H1 (cell line): Measurements from ENCODE around the gene ARHGEF2. TPM values are rescaled to one million over a fixed set of nuclear protein-coding genes. Genes with fewer than 3 reads are reported as not detected.
A peak's percentile ranks its signal among the peaks of the same experiment; 100 is the strongest.

Experiments used
- CTCF ChIA-PET: fragments of 300-600 bp; sonication (Branson Sonifier 250); formaldehyde crosslinking; loops from one replicate; lab custom pipeline; 2021; ENCODE audit not compliant: partially characterized antibody; lab: Charles Lee
- POLR2A ChIA-PET: fragments of 300-600 bp; sonication (Branson Sonifier 250); formaldehyde crosslinking; loops from one replicate; lab custom pipeline; 2021; ENCODE audit warnings: inconsistent platforms; ENCODE audit not compliant: partially characterized antibody; lab: Charles Lee
- DNase-seq, 2 experiments: peaks; one replicate each; pipeline versions ENCODE4 v3.0.0 to v3.0.0-alpha.2; 2010 to 2022; ENCODE audit warnings: low spot score in 2 of 2, low read depth in 1 of 2, mixed read lengths in 1 of 2
- FAIRE-seq: peaks from 2 replicates; lab custom pipeline; 2011; peaks lifted over from hg19 to GRCh38; lab: Jason Lieb, UNC
- H2AFZ ChIP-seq: 2 replicates; pipeline ENCODE4 v1.8.1; 2012; ENCODE audit warnings: low read length, inconsistent platforms
- H2AK5ac ChIP-seq: 2 replicates; pipeline ENCODE4 v1.6.1; 2013; ENCODE audit warnings: low read depth, low read length
- H2BK120ac ChIP-seq: replicated peaks from 2 replicates; pipeline ENCODE3; 2013; ENCODE audit warnings: low read depth, low read length, inconsistent platforms
- H2BK12ac ChIP-seq: 2 replicates; pipeline ENCODE4 v1.6.1; 2013; ENCODE audit warnings: low read depth, low read length
- H2BK15ac ChIP-seq: 2 replicates; pipeline ENCODE4 v1.6.1; 2013; ENCODE audit warnings: low read length
- H2BK20ac ChIP-seq: 2 replicates; pipeline ENCODE4 v1.6.1; 2013; ENCODE audit warnings: low read length
- H2BK5ac ChIP-seq: 2 replicates; pipeline ENCODE4 v1.6.1; 2013; ENCODE audit warnings: low read depth, low read length
- H3K14ac ChIP-seq: 2 replicates; pipeline ENCODE4 v1.6.1; 2013; ENCODE audit warnings: inconsistent platforms; ENCODE audit not compliant: insufficient read length
- H3K18ac ChIP-seq: 2 replicates; pipeline ENCODE4 v1.6.1; 2013; ENCODE audit warnings: low read length; ENCODE audit errors: extremely low read depth
- H3K23ac ChIP-seq: 2 replicates; pipeline ENCODE4 v1.6.1; 2013; ENCODE audit warnings: inconsistent platforms; ENCODE audit not compliant: insufficient read length
- H3K23me2 ChIP-seq: 2 replicates; pipeline ENCODE4 v1.6.1; 2013; ENCODE audit warnings: low read depth, low read length
- H3K27ac ChIP-seq: 2 replicates; pipeline ENCODE4 v1.6.1; 2011; ENCODE audit warnings: low read depth, low read length, inconsistent platforms
- H3K27me3 ChIP-seq, 4 experiments: replicated peaks in 1 of 4; 1 replicate in 1 of 4; 2 replicates in 3 of 4; pipeline versions ENCODE4 v1.6.1 to v1.8.1; 2011 to 2013; ENCODE audit warnings: low read length in 3 of 4, mild to moderate bottlenecking in 3 of 4, inconsistent platforms in 2 of 4, mixed read lengths in 2 of 4, moderate library complexity in 1 of 4; ENCODE audit not compliant: control insufficient read depth in 3 of 4, insufficient read depth in 3 of 4; ENCODE audit errors: extremely low read depth in 1 of 4
- H3K36me3 ChIP-seq, 4 experiments: 2 replicates each; pipeline versions ENCODE4 v1.6.1 to v1.8.1; 2011 to 2013; ENCODE audit warnings: mild to moderate bottlenecking in 4 of 4, low read length in 3 of 4, moderate library complexity in 2 of 4, control low read depth in 1 of 4, inconsistent platforms in 1 of 4; ENCODE audit not compliant: insufficient read depth in 4 of 4, control insufficient read depth in 2 of 4
- H3K4ac ChIP-seq: replicated peaks from 2 replicates; pipeline ENCODE3; 2013; ENCODE audit warnings: low read length, low read depth, mixed read lengths, inconsistent platforms; ENCODE audit not compliant: insufficient read length
- H3K4me1 ChIP-seq, 4 experiments: replicated peaks in 1 of 4; 1 replicate in 1 of 4; 2 replicates in 3 of 4; pipeline versions ENCODE4 v1.6.1 to v1.8.1; 2011 to 2013; ENCODE audit warnings: low read length in 3 of 4, inconsistent platforms in 2 of 4, mixed read lengths in 1 of 4; ENCODE audit not compliant: insufficient read depth in 4 of 4, control insufficient read depth in 3 of 4
- H3K4me2 ChIP-seq, 2 experiments: 2 replicates each; pipeline versions ENCODE4 v1.6.1 to v1.8.1; 2011 to 2013; ENCODE audit warnings: low read depth in 2 of 2, low read length in 2 of 2, control low read depth in 1 of 2, inconsistent platforms in 1 of 2, mild to moderate bottlenecking in 1 of 2; ENCODE audit not compliant: insufficient read depth in 1 of 2
- H3K4me3 ChIP-seq, 4 experiments: fragments of 200-600, 300-600 bp in 1 of 4; sonication (generic), shearing (Covaris generic), sonication (Bioruptor Twin) in 1 of 4; 2 replicates each; pipeline versions ENCODE4 v1.5.1 to v1.8.1; 2011 to 2016; ENCODE audit warnings: low read length in 4 of 4, low read depth in 3 of 4, control low read depth in 2 of 4, inconsistent platforms in 2 of 4, mild to moderate bottlenecking in 2 of 4, mixed read lengths in 1 of 4, moderate library complexity in 1 of 4; ENCODE audit not compliant: insufficient read depth in 2 of 4; ENCODE audit errors: extremely low read depth in 1 of 4
- H3K56ac ChIP-seq: replicated peaks from 2 replicates; pipeline ENCODE3; 2013; ENCODE audit warnings: low read depth, mild to moderate bottlenecking, mixed read lengths, low read length, inconsistent platforms; ENCODE audit not compliant: insufficient read length
- H3K79me1 ChIP-seq: 2 replicates; pipeline ENCODE4 v1.6.1; 2013; ENCODE audit warnings: low read depth, low read length, control low read depth
- H3K79me2 ChIP-seq, 2 experiments: 2 replicates each; pipeline versions ENCODE4 v1.6.1 to v1.8.1; 2012 to 2013; ENCODE audit warnings: low read length in 2 of 2, mild to moderate bottlenecking in 2 of 2, inconsistent platforms in 1 of 2; ENCODE audit not compliant: insufficient read depth in 2 of 2, control insufficient read depth in 1 of 2
- H3K9ac ChIP-seq, 4 experiments: replicated peaks in 1 of 4; 1 replicate in 1 of 4; 2 replicates in 3 of 4; pipeline versions ENCODE4 v1.6.1 to v1.8.1; 2011 to 2013; ENCODE audit warnings: low read depth in 3 of 4, low read length in 3 of 4, control low read depth in 2 of 4, mild to moderate bottlenecking in 2 of 4, moderate library complexity in 2 of 4, inconsistent platforms in 1 of 4; ENCODE audit errors: extremely low read depth in 1 of 4
- H3K9me3 ChIP-seq, 2 experiments: 2 replicates each; pipeline versions ENCODE4 v1.6.1 to v1.8.1; 2012 to 2013; ENCODE audit warnings: mild to moderate bottlenecking in 2 of 2, moderate library complexity in 2 of 2, control low read depth in 1 of 2, inconsistent platforms in 1 of 2, low read depth in 1 of 2, low read length in 1 of 2, mixed read lengths in 1 of 2; ENCODE audit not compliant: insufficient read depth in 2 of 2
- H4K20me1 ChIP-seq, 2 experiments: replicated peaks in 1 of 2; 2 replicates each; pipeline versions ENCODE3 to v1.8.1; 2011 to 2013; ENCODE audit warnings: inconsistent platforms in 2 of 2, low read length in 2 of 2, mild to moderate bottlenecking in 1 of 2; ENCODE audit not compliant: insufficient read depth in 2 of 2, control insufficient read depth in 1 of 2
- H4K5ac ChIP-seq: 2 replicates; pipeline ENCODE4 v1.6.1; 2013; ENCODE audit warnings: low read length, low read depth, mixed read lengths, inconsistent platforms; ENCODE audit not compliant: insufficient read length
- H4K8ac ChIP-seq: 2 replicates; pipeline ENCODE4 v1.8.0; 2013; ENCODE audit warnings: mild to moderate bottlenecking, moderate library complexity, low read length, inconsistent platforms; ENCODE audit not compliant: insufficient read depth; ENCODE audit errors: extremely low read depth
- H4K91ac ChIP-seq: replicated peaks from 2 replicates; pipeline ENCODE3; 2013; ENCODE audit warnings: low read length, mixed read lengths, inconsistent platforms; ENCODE audit not compliant: insufficient read length
- RBBP5 ChIP-seq: IDR thresholded peaks from 2 replicates; pipeline ENCODE4 v1.7.1; 2012; ENCODE audit warnings: low read depth, mild to moderate bottlenecking, inconsistent platforms, low read length, moderate library complexity, borderline replicate concordance
- SUZ12 ChIP-seq: fragments of 200-600 bp; sonication (generic); IDR thresholded peaks from 2 replicates; pipeline ENCODE4 v1.6.1; 2012; ENCODE audit warnings: mild to moderate bottlenecking, inconsistent platforms, low read length, moderate library complexity, mixed read lengths
- WGBS, 2 experiments: shearing (Covaris generic) in 1 of 2; methylation state at CpG; one replicate each; pipeline versions ENCODE4 v1.1.6 to v1.1.7; 2013 to 2015; ENCODE audit warnings: low lambda C conversion rate in 2 of 2, mixed read lengths in 2 of 2, inconsistent platforms in 1 of 2, low coverage in 1 of 2, missing lambda C conversion rate in 1 of 2; ENCODE audit not compliant: insufficient replicate concordance in 2 of 2, insufficient coverage in 1 of 2, insufficient read length in 1 of 2; ENCODE audit errors: extremely low coverage in 1 of 2, missing lambda C conversion rate in 1 of 2; 5-methylcytosine and 5-hydroxymethylcytosine counted together
- polyA plus RNA-seq, 7 experiments: library from polyadenylated mRNA; depleted of rRNA in 3 of 7; stranded (reverse) in 5 of 7; unstranded in 2 of 7; fragments of >200 nt in 5 of 7; fragments of 200-250 nt in 2 of 7; gene quantifications; 1 replicate in 5 of 7; 2 replicates in 1 of 7; 4 replicates in 1 of 7; pipeline versions ENCODE4 v1.2.1 to v1.2.3, GENCODE V29; 2011 to 2013; ENCODE audit warnings: missing spikeins in 2 of 7, mixed read lengths in 2 of 7
- total RNA-seq: library from RNA; stranded (reverse); fragmentation: NEBNext Ultra II Directional; extraction: Animal tissue kit (Norgen Biotek cat#: 25700); gene quantifications from 2 replicates; pipeline ENCODE4 v1.2.1, GENCODE V29; 2021

The ARHGEF2 gene
- total and polyA plus RNA-seq, 2 of the 8 experiments (the other 6 are each of a cell fraction or from before 2014, with no cell fraction given), result 42.7 to 80.5 TPM

GRCh38 chr1:155934936-155935590, 43.3 kb downstream of the ARHGEF2 start:
- Histone ChIP-seq H2AFZ (peak overlapping the region; percentile 9; the same call in 1 of the 2 replicates), H3K27ac (peak overlapping the region; percentile 88), H3K9ac (peak overlapping the region in 3 of 4 experiments; percentile 93 to 98 (median 93); a peak in 6 of 7 replicates), H4K91ac (peak overlapping the region; percentile 58), H2BK5ac (peak overlapping the region; percentile 98), H3K4ac (peak overlapping the region; percentile 11), H3K4me3 (peak overlapping the region; percentile 89 to 100 (median 94)), H4K5ac (no peak overlapping the region), H4K8ac (no peak overlapping the region), H3K36me3 (peaks cover 13 to 33% (median 21%) of the 10 kb centered on the region in 4 experiments; a peak in 7 of 8 replicates), H3K14ac (no peak overlapping the region), H3K9me3 (no peaks in the 10 kb centered on the region), H3K56ac (no peak overlapping the region), H4K20me1 (peaks cover 0 to 12% of the 10 kb centered on the region in 2 experiments), H2BK120ac (peak overlapping the region; percentile 28), H3K27me3 (no peaks in the 10 kb centered on the region), H2BK20ac (0 out of 2 replicates have a peak overlapping the region, but pooled peaks have one; percentile 43), H3K18ac (no peak overlapping the region), H3K23me2 (peaks cover 5% of the 10 kb centered on the region), H2BK15ac (peak overlapping the region; percentile 31; the same call in 1 of the 2 replicates), H2BK12ac (peak overlapping the region; percentile 3; the same call in 1 of the 2 replicates), H3K23ac (no peak overlapping the region), H3K4me2 (peak overlapping the region; percentile 85 to 92), H2AK5ac (peak overlapping the region; percentile 91), H3K4me1 (peaks cover 0 to 2% (median 1%) of the 10 kb centered on the region in 4 experiments; a peak in 4 of 7 replicates), H3K79me2 (peaks cover 10 to 41% of the 10 kb centered on the region in 2 experiments), H3K79me1 (peaks cover 2% of the 10 kb centered on the region; the same call in 1 of the 2 replicates)
- TF ChIP-seq SUZ12 (no peak), RBBP5 (no peak)
- WGBS, 2 experiments, result 92% methylated on average over 23 of the region's 24 CpGs; no CpG with 5 or more reads in 1 of the 2 experiments
- DNase-seq (no peak), FAIRE-seq (no peak)
- CTCF ChIA-PET, result interaction anchor here (1.0 to 2.8 kb wide), 5 partner anchors 10 to 131 kb away, joined by 3 to 18 read pairs (median 6); partner anchors contain the start of gene ARHGEF2
- POLR2A ChIA-PET, result interaction anchor here (1.1 to 6.7 kb wide), 15 partner anchors 9 to 347 kb away, joined by 3 to 109 read pairs (median 6); partner anchors contain the start of genes ARHGEF2, LMNA and RAB25
